Stimulated activated CD4-positive, alpha-beta T cell treated with anti-CD3 and anti-CD28 coated beads, Interleukin-2, amount 100 ng/mL, for 4 hours (primary cell): ENCODE results near the gene RNLS.
"Not testable (repeated sequence)": the region's sequence is repeated elsewhere in the genome, so short reads cannot be mapped to it uniquely, and the experiment has no call there.

Experiments used
- DNase-seq: peaks from one replicate; pipeline ENCODE4 v3.0.0-alpha.2; 2020; ENCODE audit warnings: low read depth

Gene RNLS

GRCh38 chr10:88522715-88523114 is 60.4 kb downstream of the RNLS start:
- no peak for DNase-seq

- no peak for DNase-seq
Measured at GRCh38 chr10:88521791-88522190, 61.3 kb downstream of the RNLS start.

GRCh38 chr10:88515235-88515634 is 67.9 kb downstream of the RNLS start:
- DNase-seq = no peak

GRCh38 chr10:88512599-88512998 is 70.5 kb downstream of the RNLS start:
- no peak for DNase-seq

GRCh38 chr10:88508796-88509195 is 74.3 kb downstream of the RNLS start:
- no peak for DNase-seq

- DNase-seq = no peak
Measured at GRCh38 chr10:88507826-88508453, 75.2 kb downstream of the RNLS start.

- DNase-seq = no peak
Measured at GRCh38 chr10:88507404-88507803, 75.7 kb downstream of the RNLS start.

- no peak for DNase-seq
Measured at GRCh38 chr10:88505680-88506215, 77.4 kb downstream of the RNLS start.

- DNase-seq = no peak
Measured at GRCh38 chr10:88505265-88505664, 77.9 kb downstream of the RNLS start.

- no peak for DNase-seq
Measured at GRCh38 chr10:88500656-88501055, 82.5 kb downstream of the RNLS start.

GRCh38 chr10:88499569-88500470 is 83.3 kb downstream of the RNLS start:
- DNase-seq = no peak

- DNase-seq = no peak
Measured at GRCh38 chr10:88497913-88498312, 85.2 kb downstream of the RNLS start.

- no peak for DNase-seq
Measured at GRCh38 chr10:88494537-88494936, 88.6 kb downstream of the RNLS start.

GRCh38 chr10:88493691-88494483 is 89.2 kb downstream of the RNLS start:
- DNase-seq = no peak

- DNase-seq = no peak
Measured at GRCh38 chr10:88491314-88491713, 91.8 kb downstream of the RNLS start.

- no peak for DNase-seq
Measured at GRCh38 chr10:88490231-88490980, 92.7 kb downstream of the RNLS start.

GRCh38 chr10:88489107-88489506 is 94.0 kb downstream of the RNLS start:
- no peak for DNase-seq

- DNase-seq = not testable (repeated sequence)
Measured at GRCh38 chr10:88486816-88487215, 96.3 kb downstream of the RNLS start.

GRCh38 chr10:88482220-88482619 is 100.9 kb downstream of the RNLS start:
- no peak for DNase-seq

- no peak for DNase-seq
Measured at GRCh38 chr10:88478256-88478655, 104.9 kb downstream of the RNLS start.

GRCh38 chr10:88477343-88478085 is 105.6 kb downstream of the RNLS start:
- no peak for DNase-seq
